Nephron (organoid): ENCODE measurements around the gene HERC4.
"Not testable (repeated sequence)": the region's sequence is repeated elsewhere in the genome, so short reads cannot be mapped to it uniquely, and the experiment has no call there.

Source experiments
- H3K27ac Mint-ChIP-seq, 3 experiments: 2 replicates each; pipeline ENCODE4 v1.8.0; 2020; ENCODE audit warnings: mixed read lengths in 3 of 3, mild to moderate bottlenecking in 2 of 3, moderate library complexity in 1 of 3
- H3K27me3 Mint-ChIP-seq: 2 replicates; pipeline ENCODE4 v1.8.0; 2021; ENCODE audit warnings: low read depth, mild to moderate bottlenecking, moderate library complexity, mixed read lengths
- H3K36me3 Mint-ChIP-seq: 2 replicates; pipeline ENCODE4 v1.8.0; 2020; ENCODE audit warnings: low read depth, mixed read lengths
- H3K4me1 Mint-ChIP-seq: 2 replicates; pipeline ENCODE4 v1.8.0; 2020; ENCODE audit warnings: mixed read lengths
- H3K4me3 Mint-ChIP-seq, 3 experiments: 2 replicates each; pipeline ENCODE4 v1.8.0; 2020; ENCODE audit warnings: mild to moderate bottlenecking in 3 of 3, mixed read lengths in 3 of 3, moderate library complexity in 2 of 3
- H3K9me3 Mint-ChIP-seq: 2 replicates; pipeline ENCODE4 v1.8.0; 2020; ENCODE audit warnings: mixed read lengths
- TF ChIP-seq, protein P1 (sequence below), 3 experiments: fragments of 200-600 bp; sonication (generic); IDR thresholded peaks; one replicate each; pipeline ENCODE4 v1.5.0; 2021; ENCODE audit warnings: antibody characterized with exemption in 3 of 3; ENCODE audit not compliant: unreplicated experiment in 3 of 3

HERC4 gene

DNA sequence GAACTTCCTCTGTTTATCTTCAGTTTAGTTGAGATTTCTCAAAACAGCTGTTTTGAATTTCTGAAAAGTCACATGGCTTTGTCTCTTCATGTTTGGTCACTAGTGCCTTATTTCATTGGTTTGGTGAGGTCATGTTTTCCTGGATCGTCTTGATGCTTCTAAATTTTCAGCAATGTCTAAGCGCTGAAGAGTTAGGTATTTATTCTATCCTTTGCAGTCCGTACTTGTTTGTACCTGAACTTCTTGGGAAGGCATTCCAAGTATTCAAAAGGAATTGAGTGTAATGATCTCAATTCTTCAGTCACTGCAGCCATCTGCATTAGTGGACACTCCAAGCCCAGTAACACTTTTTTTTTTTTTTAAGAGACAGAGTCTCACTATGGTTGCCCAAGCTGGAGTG lies 67.7 kb downstream of the HERC4 start:
- H3K9me3 Mint-ChIP-seq = peaks cover 7% of the 10 kb centered on the region
- no peak overlapping the region for H3K27ac Mint-ChIP-seq
- H3K27me3 Mint-ChIP-seq = no peaks in the 10 kb centered on the region
- H3K36me3 Mint-ChIP-seq = peaks cover 73% of the 10 kb centered on the region
- H3K4me1 Mint-ChIP-seq = no peaks in the 10 kb centered on the region
- TF ChIP-seq, protein P1, sequence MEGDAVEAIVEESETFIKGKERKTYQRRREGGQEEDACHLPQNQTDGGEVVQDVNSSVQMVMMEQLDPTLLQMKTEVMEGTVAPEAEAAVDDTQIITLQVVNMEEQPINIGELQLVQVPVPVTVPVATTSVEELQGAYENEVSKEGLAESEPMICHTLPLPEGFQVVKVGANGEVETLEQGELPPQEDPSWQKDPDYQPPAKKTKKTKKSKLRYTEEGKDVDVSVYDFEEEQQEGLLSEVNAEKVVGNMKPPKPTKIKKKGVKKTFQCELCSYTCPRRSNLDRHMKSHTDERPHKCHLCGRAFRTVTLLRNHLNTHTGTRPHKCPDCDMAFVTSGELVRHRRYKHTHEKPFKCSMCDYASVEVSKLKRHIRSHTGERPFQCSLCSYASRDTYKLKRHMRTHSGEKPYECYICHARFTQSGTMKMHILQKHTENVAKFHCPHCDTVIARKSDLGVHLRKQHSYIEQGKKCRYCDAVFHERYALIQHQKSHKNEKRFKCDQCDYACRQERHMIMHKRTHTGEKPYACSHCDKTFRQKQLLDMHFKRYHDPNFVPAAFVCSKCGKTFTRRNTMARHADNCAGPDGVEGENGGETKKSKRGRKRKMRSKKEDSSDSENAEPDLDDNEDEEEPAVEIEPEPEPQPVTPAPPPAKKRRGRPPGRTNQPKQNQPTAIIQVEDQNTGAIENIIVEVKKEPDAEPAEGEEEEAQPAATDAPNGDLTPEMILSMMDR (IDR thresholded peaks at IDR 0.05; ENCODE audit: unreplicated experiment in 3 of 3) = no peak
- H3K4me3 Mint-ChIP-seq = no peak overlapping the region

DNA sequence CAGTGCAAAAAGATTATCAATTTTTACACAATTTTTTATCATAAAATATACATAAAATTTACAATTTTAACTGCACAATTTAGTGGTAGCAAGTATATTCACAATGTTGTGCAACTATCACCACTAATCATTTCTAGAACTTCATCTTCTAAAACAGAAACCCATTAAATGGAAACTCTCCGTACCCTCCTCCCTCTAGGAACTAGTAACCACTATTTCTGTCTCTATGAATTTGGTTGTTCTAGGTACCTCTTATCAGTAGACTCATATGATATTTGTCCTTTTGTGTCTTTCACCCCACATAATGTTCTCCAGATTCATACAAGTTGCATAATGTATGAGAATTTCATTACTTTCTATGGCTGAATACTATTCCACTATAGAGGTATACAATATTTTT lies 73.5 kb downstream of the HERC4 start:
- Mint-ChIP-seq H3K4me1 (no peaks in the 10 kb centered on the region), H3K27ac (no peak overlapping the region)
- TF ChIP-seq, protein P1 (IDR thresholded peaks at IDR 0.05; ENCODE audit: unreplicated experiment in 3 of 3) = no peak

DNA sequence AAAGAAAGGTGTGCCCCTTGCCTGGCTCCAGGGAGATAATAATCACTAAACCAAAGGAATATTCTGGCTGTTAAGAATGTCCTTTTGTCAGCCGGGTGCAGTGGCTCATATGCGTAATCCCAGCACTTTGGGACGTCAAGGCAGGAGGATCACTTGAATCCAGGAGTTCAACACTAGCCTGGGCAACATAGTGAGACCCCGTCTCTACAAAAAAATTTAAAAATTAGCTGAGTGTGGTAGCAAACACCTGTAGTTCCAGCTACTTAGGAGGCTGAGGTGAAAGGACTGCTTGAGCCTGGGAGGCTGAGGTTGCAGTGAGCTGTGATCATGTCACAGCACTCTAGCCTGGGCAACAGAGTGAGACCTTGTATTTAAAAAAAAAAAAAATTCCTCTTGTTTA lies 74.1 kb downstream of the HERC4 start:
- Mint-ChIP-seq H3K27me3 (no peaks in the 10 kb centered on the region), H3K9me3 (peaks cover 4% of the 10 kb centered on the region), H3K27ac (no peak overlapping the region), H3K4me1 (no peaks in the 10 kb centered on the region), H3K36me3 (peaks cover 40% of the 10 kb centered on the region), H3K4me3 (no peak overlapping the region)
- TF ChIP-seq, protein P1 (IDR thresholded peaks at IDR 0.05; ENCODE audit: unreplicated experiment in 3 of 3) = no peak

More for the DNA sequence above, 73.5 kb downstream of the HERC4 start:
- H3K9me3 Mint-ChIP-seq = peaks cover 4% of the 10 kb centered on the region
- peaks cover 43% of the 10 kb centered on the region for H3K36me3 Mint-ChIP-seq
- H3K27me3 Mint-ChIP-seq = no peaks in the 10 kb centered on the region
- no peak overlapping the region for H3K4me3 Mint-ChIP-seq

DNA sequence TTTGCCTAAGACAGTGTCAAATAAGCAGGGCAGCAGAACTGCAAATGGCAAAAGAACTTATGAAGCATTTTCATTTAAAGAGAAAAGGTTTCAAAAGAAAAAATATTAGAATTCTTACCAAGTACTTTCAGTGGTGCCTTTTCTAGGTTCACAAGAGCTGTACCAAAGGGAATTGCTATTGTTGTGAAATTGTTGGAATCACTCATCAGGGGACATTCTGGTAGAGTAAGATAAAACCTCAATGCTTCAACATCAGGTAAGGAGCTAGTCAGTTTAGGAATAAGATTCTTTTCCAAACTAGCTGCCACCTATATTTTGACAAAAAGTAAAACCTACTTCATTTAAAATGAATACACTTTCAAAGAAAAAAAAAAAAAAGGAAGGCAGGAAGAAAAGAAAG lies 85.0 kb downstream of the HERC4 start:
- Mint-ChIP-seq H3K27ac (no peak overlapping the region), H3K4me1 (no peaks in the 10 kb centered on the region), H3K27me3 (no peaks in the 10 kb centered on the region), H3K9me3 (no peaks in the 10 kb centered on the region), H3K36me3 (peaks cover 48% of the 10 kb centered on the region), H3K4me3 (no peak overlapping the region)
- TF ChIP-seq, protein P1 (IDR thresholded peaks at IDR 0.05; ENCODE audit: unreplicated experiment in 3 of 3) = no peak

DNA sequence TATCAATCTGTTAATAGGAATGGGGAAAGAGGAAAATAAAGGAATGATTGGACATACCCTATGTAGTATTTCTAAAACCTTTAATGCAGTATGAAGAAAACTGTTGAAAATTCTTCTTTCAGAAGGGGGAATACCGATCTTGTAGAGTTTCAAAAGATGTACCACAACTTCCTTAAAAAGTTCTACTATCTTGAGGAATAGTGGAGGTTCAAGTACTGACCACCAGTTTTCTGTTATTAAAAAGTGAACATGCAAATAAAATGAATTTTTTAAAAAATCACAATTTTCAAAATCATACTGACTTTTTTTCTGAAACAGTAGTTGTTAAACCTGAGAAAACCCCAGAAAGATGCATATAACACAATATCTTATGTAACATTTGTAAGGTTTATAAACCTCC lies 86.5 kb downstream of the HERC4 start:
- H3K4me1 Mint-ChIP-seq = no peaks in the 10 kb centered on the region
- no peak overlapping the region for H3K27ac Mint-ChIP-seq

DNA sequence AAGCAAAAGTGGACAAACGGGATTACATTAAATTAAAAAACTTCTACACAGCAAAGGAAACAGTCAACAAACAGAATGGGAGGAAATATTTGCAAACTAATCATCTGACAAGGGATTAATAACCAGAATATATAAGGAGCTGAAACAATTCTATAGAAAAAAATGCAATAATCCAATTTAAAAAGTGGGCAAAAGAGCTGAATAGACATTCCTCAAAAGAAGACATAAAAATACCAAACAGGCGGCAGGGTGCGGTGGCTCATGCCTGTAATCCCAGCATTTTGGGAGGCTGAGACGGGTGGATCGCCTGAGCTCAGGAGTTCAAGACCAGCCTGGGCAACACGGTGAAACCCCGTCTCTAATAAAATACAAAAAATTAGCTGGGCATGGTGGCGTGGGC lies 92.5 kb downstream of the HERC4 start:
- peaks cover 65% of the 10 kb centered on the region for H3K36me3 Mint-ChIP-seq
- H3K27me3 Mint-ChIP-seq, H3K4me1 Mint-ChIP-seq, H3K9me3 Mint-ChIP-seq, H3K4me3 Mint-ChIP-seq, H3K27ac Mint-ChIP-seq: not testable (repeated sequence)

More for the DNA sequence above, 86.5 kb downstream of the HERC4 start:
- Mint-ChIP-seq H3K9me3 (no peaks in the 10 kb centered on the region), H3K4me3 (no peak overlapping the region), H3K27me3 (no peaks in the 10 kb centered on the region), H3K36me3 (peaks cover 50% of the 10 kb centered on the region)
- TF ChIP-seq, protein P1 (IDR thresholded peaks at IDR 0.05; ENCODE audit: unreplicated experiment in 3 of 3) = no peak
